Fibroblast of lung (primary cell): Measurements from ENCODE around the gene ANKRD13D.

Source experiments
- EZH2 ChIP-seq: IDR thresholded peaks from 2 replicates; pipeline ENCODE4 v1.5.1; 2012; ENCODE audit warnings: low read length, control low read depth, mild to moderate bottlenecking; ENCODE audit errors: missing control alignments
- TF ChIP-seq, protein P1 (sequence below), 2 donors: IDR thresholded peaks in 1 of 2; conservative IDR thresholded peaks in 1 of 2; 1 replicate in 1 of 2; 2 replicates in 1 of 2; pipeline ENCODE4 v1.5.1; 2011 to 2012; ENCODE audit warnings: low read length in 2 of 2, control low read depth in 1 of 2, inconsistent platforms in 1 of 2, low read depth in 1 of 2, mild to moderate bottlenecking in 1 of 2

GRCh38 chr11:67289651-67290479 lies 762 bp downstream of the ANKRD13D start:
- TF ChIP-seq, protein P1, sequence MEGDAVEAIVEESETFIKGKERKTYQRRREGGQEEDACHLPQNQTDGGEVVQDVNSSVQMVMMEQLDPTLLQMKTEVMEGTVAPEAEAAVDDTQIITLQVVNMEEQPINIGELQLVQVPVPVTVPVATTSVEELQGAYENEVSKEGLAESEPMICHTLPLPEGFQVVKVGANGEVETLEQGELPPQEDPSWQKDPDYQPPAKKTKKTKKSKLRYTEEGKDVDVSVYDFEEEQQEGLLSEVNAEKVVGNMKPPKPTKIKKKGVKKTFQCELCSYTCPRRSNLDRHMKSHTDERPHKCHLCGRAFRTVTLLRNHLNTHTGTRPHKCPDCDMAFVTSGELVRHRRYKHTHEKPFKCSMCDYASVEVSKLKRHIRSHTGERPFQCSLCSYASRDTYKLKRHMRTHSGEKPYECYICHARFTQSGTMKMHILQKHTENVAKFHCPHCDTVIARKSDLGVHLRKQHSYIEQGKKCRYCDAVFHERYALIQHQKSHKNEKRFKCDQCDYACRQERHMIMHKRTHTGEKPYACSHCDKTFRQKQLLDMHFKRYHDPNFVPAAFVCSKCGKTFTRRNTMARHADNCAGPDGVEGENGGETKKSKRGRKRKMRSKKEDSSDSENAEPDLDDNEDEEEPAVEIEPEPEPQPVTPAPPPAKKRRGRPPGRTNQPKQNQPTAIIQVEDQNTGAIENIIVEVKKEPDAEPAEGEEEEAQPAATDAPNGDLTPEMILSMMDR (conservative IDR thresholded peaks at IDR 0.05 in 1 of 2, IDR thresholded peaks at IDR 0.05 in 1 of 2; ENCODE audit: low read depth in 1 of 2, low read length in 2 of 2), result no peak
- TF ChIP-seq EZH2, result no peak
